HL-60 (cell line): ENCODE measurements around the gene PRMT1.

ENCODE experiments used
- DNase-seq, 2 experiments: peaks; one replicate each; pipeline ENCODE4 v3.0.0-alpha.2; 2010 to 2020; ENCODE audit warnings: low read depth in 1 of 2, low spot score in 1 of 2
- H3K27ac ChIP-seq: fragments of 250-450 bp; sonication (Bioruptor Pico); replicated peaks from 2 replicates; pipeline ENCODE4 v1.5.1; 2020; ENCODE audit warnings: mild to moderate bottlenecking, moderate library complexity
- H3K27me3 ChIP-seq: fragments of 250-450 bp; sonication (Bioruptor Pico); 2 replicates; pipeline ENCODE4 v1.5.1; 2021; ENCODE audit warnings: mild to moderate bottlenecking, moderate library complexity; ENCODE audit not compliant: insufficient read depth, poor library complexity, severe bottlenecking
- H3K4me3 ChIP-seq: replicated peaks from 2 replicates; pipeline ENCODE4 v1.5.1; 2011; ENCODE audit warnings: mild to moderate bottlenecking, control low read depth, low read length; ENCODE audit not compliant: insufficient read depth
- CTCF ChIP-seq: IDR thresholded peaks from one replicate; pipeline ENCODE4 v1.5.1; 2011; ENCODE audit warnings: low read length, control low read depth, inconsistent platforms; ENCODE audit not compliant: insufficient read depth
- GABPA ChIP-seq: IDR thresholded peaks from 2 replicates; pipeline ENCODE4 v1.6.1; 2012; ENCODE audit warnings: low read depth
- POLR2AphosphoS5 ChIP-seq: IDR thresholded peaks from 2 replicates; pipeline ENCODE4 v1.6.1; 2012; ENCODE audit warnings: low read depth
- REST ChIP-seq: IDR thresholded peaks from 2 replicates; pipeline ENCODE4 v1.6.1; 2012; ENCODE audit warnings: low read depth; ENCODE audit not compliant: insufficient replicate concordance
- SPI1 ChIP-seq: IDR thresholded peaks from 2 replicates; pipeline ENCODE4 v1.6.1; 2012; ENCODE audit warnings: low read depth, mild to moderate bottlenecking, borderline replicate concordance

The PRMT1 gene

GRCh38 chr19:49637821-49638738 is 39.0 kb upstream of the PRMT1 start:
- Histone ChIP-seq H3K27me3 (no peaks in the 10 kb centered on the region), H3K4me3 (no peak overlapping the region), H3K27ac (no peak overlapping the region)
- DNase-seq, result peak; percentile 43 to 53
- TF ChIP-seq GABPA (no peak), REST (no peak), POLR2AphosphoS5 (no peak), SPI1 (no peak), CTCF (no peak)

GRCh38 chr19:49639401-49640112 is 37.5 kb upstream of the PRMT1 start:
- no peak for DNase-seq
- peak overlapping the region; percentile 39 for H3K4me3 ChIP-seq
- TF ChIP-seq REST (no peak), CTCF (no peak), GABPA (no peak), SPI1 (no peak), POLR2AphosphoS5 (no peak)
- no peaks in the 10 kb centered on the region for H3K27me3 ChIP-seq
- no peak overlapping the region for H3K27ac ChIP-seq

GRCh38 chr19:49640113-49640898 is 36.8 kb upstream of the PRMT1 start, which contains the start of gene RRAS:
Gene RRAS (minus strand): TSS chr19:49640143. CDS start chr19:49640098, 45 bp downstream.
- Histone ChIP-seq H3K4me3 (peak within 1 kb of the TSS; percentile 54), H3K27ac (peak within 1 kb of the TSS; percentile 89), H3K27me3 (no peaks in the 10 kb centered on the region)
- DNase-seq, result peak; percentile 99 to 100
- TF ChIP-seq GABPA, result peak; percentile 73
- no peak for TF ChIP-seq CTCF
- TF ChIP-seq REST, result no peak
- 0 out of 2 replicates have a peak, but pooled peaks have one; percentile 1 for TF ChIP-seq SPI1
- TF ChIP-seq POLR2AphosphoS5, result peak; percentile 81
